ES-I3 (cell line): Measurements from ENCODE around the gene KMT2B.
"Not testable (repeated sequence)": the region's sequence is repeated elsewhere in the genome, so short reads cannot be mapped to it uniquely, and the experiment has no call there.

Experiments used
- H3K36me3 ChIP-seq: 2 replicates; pipeline ENCODE4 v1.6.1; 2013; ENCODE audit warnings: mild to moderate bottlenecking, low read length, control low read depth, moderate library complexity; ENCODE audit not compliant: insufficient read depth
- H3K4me1 ChIP-seq: 2 replicates; pipeline ENCODE4 v1.6.1; 2013; ENCODE audit warnings: mild to moderate bottlenecking, control low read depth, low read length; ENCODE audit not compliant: insufficient read depth
- H3K9ac ChIP-seq: 2 replicates; pipeline ENCODE4 v1.6.1; 2013; ENCODE audit warnings: low read depth, mild to moderate bottlenecking, low read length, moderate library complexity
- H3K9me3 ChIP-seq: 2 replicates; pipeline ENCODE4 v1.6.1; 2013; ENCODE audit warnings: mild to moderate bottlenecking, low read length, moderate library complexity; ENCODE audit not compliant: control insufficient read depth, insufficient read depth

KMT2B gene

GRCh38 chr19:35715981-35716800 is 1.6 kb upstream of the KMT2B start:
- no peaks in the 10 kb centered on the region for H3K9me3 ChIP-seq
- peak overlapping the region; percentile 80 for H3K9ac ChIP-seq
- no peaks in the 10 kb centered on the region for H3K36me3 ChIP-seq
- H3K4me1 ChIP-seq: peaks cover 7% of the 10 kb centered on the region

GRCh38 chr19:35716801-35717664 is 770 bp upstream of the KMT2B start:
- Histone ChIP-seq H3K9me3 (no peaks in the 10 kb centered on the region), H3K9ac (peak overlapping the region; percentile 80), H3K4me1 (peaks cover 6% of the 10 kb centered on the region), H3K36me3 (no peaks in the 10 kb centered on the region)

- H3K9me3 ChIP-seq: no peaks in the 10 kb centered on the region
- H3K9ac ChIP-seq: peak overlapping the region; percentile 55
- H3K36me3 ChIP-seq: peaks cover 5% of the 10 kb centered on the region; the same call in 1 of the 2 replicates
- peaks cover 6% of the 10 kb centered on the region for H3K4me1 ChIP-seq
These were observed 690 bp downstream of the KMT2B start for GRCh38 chr19:35718345-35719041.

- Histone ChIP-seq H3K4me1 (peaks cover 2% of the 10 kb centered on the region; the same call in 1 of the 2 replicates), H3K36me3 (peaks cover 6% of the 10 kb centered on the region; the same call in 1 of the 2 replicates), H3K9ac (peak overlapping the region; percentile 55; the same call in 1 of the 2 replicates), H3K9me3 (no peaks in the 10 kb centered on the region)
These were observed 1.8 kb downstream of the KMT2B start for GRCh38 chr19:35719402-35720162.

- no peaks in the 10 kb centered on the region for H3K9me3 ChIP-seq
- peaks cover 12% of the 10 kb centered on the region; the same call in 1 of the 2 replicates for H3K36me3 ChIP-seq
- no peak overlapping the region for H3K9ac ChIP-seq
- no peaks in the 10 kb centered on the region; the same call in 1 of the 2 replicates for H3K4me1 ChIP-seq
These were observed 2.3 kb downstream of the KMT2B start for GRCh38 chr19:35720163-35720524.

GRCh38 chr19:35720648-35721047 is 2.8 kb downstream of the KMT2B start:
- H3K4me1 ChIP-seq: no peaks in the 10 kb centered on the region; the same call in 1 of the 2 replicates
- H3K36me3 ChIP-seq: peaks cover 14% of the 10 kb centered on the region; the same call in 1 of the 2 replicates
- no peak overlapping the region for H3K9ac ChIP-seq
- H3K9me3 ChIP-seq: no peaks in the 10 kb centered on the region

- H3K9me3 ChIP-seq: no peaks in the 10 kb centered on the region
- H3K9ac ChIP-seq: no peak overlapping the region
- H3K36me3 ChIP-seq: peaks cover 15% of the 10 kb centered on the region
- no peaks in the 10 kb centered on the region; the same call in 1 of the 2 replicates for H3K4me1 ChIP-seq
These were observed 3.6 kb downstream of the KMT2B start for GRCh38 chr19:35721374-35721773.

- H3K9ac ChIP-seq: no peak overlapping the region
- peaks cover 16% of the 10 kb centered on the region for H3K36me3 ChIP-seq
These were observed 4.7 kb downstream of the KMT2B start for GRCh38 chr19:35722461-35722860.

GRCh38 chr19:35722897-35723296 is 5.1 kb downstream of the KMT2B start:
- H3K9me3 ChIP-seq: no peaks in the 10 kb centered on the region
- peaks cover 16% of the 10 kb centered on the region for H3K36me3 ChIP-seq
- no peak overlapping the region for H3K9ac ChIP-seq
- no peaks in the 10 kb centered on the region; the same call in 1 of the 2 replicates for H3K4me1 ChIP-seq

More at GRCh38 chr19:35722461-35722860, 4.7 kb downstream of the KMT2B start:
- no peaks in the 10 kb centered on the region; the same call in 1 of the 2 replicates for H3K4me1 ChIP-seq
- no peaks in the 10 kb centered on the region for H3K9me3 ChIP-seq

GRCh38 chr19:35723671-35724070 is 5.9 kb downstream of the KMT2B start:
- Histone ChIP-seq H3K36me3 (peaks cover 16% of the 10 kb centered on the region), H3K9me3 (no peaks in the 10 kb centered on the region), H3K9ac (no peak overlapping the region), H3K4me1 (no peaks in the 10 kb centered on the region; the same call in 1 of the 2 replicates)

- H3K36me3 ChIP-seq: peaks cover 16% of the 10 kb centered on the region
- not testable (repeated sequence) for H3K4me1 ChIP-seq, H3K9me3 ChIP-seq, H3K9ac ChIP-seq
These were observed 6.3 kb downstream of the KMT2B start for GRCh38 chr19:35724132-35724531.

- peaks cover 16% of the 10 kb centered on the region for H3K36me3 ChIP-seq
These were observed 6.8 kb downstream of the KMT2B start for GRCh38 chr19:35724560-35724959.

GRCh38 chr19:35725216-35725861 is 7.5 kb downstream of the KMT2B start:
- H3K4me1 ChIP-seq: no peaks in the 10 kb centered on the region
- peaks cover 16% of the 10 kb centered on the region for H3K36me3 ChIP-seq
- no peaks in the 10 kb centered on the region for H3K9me3 ChIP-seq
- no peak overlapping the region for H3K9ac ChIP-seq

More at GRCh38 chr19:35724560-35724959, 6.8 kb downstream of the KMT2B start:
- Histone ChIP-seq H3K4me1 (no peaks in the 10 kb centered on the region), H3K9ac (no peak overlapping the region), H3K9me3 (no peaks in the 10 kb centered on the region)
